ENCODE results near the gene PPP3CB.

GRCh38 chr10:73424478-73424877 lies 71.3 kb downstream of the PPP3CB start:
- no peak for TF ChIP-seq CTCF (IDR thresholded peaks at IDR 0.05)
- no peak for TF ChIP-seq EZH2 (IDR thresholded peaks at IDR 0.05)

All from neural progenitor cell (in vitro differentiated cells).